ENCODE results near the gene HGF.

- TF ChIP-seq, protein P1, sequence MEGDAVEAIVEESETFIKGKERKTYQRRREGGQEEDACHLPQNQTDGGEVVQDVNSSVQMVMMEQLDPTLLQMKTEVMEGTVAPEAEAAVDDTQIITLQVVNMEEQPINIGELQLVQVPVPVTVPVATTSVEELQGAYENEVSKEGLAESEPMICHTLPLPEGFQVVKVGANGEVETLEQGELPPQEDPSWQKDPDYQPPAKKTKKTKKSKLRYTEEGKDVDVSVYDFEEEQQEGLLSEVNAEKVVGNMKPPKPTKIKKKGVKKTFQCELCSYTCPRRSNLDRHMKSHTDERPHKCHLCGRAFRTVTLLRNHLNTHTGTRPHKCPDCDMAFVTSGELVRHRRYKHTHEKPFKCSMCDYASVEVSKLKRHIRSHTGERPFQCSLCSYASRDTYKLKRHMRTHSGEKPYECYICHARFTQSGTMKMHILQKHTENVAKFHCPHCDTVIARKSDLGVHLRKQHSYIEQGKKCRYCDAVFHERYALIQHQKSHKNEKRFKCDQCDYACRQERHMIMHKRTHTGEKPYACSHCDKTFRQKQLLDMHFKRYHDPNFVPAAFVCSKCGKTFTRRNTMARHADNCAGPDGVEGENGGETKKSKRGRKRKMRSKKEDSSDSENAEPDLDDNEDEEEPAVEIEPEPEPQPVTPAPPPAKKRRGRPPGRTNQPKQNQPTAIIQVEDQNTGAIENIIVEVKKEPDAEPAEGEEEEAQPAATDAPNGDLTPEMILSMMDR (IDR thresholded peaks at IDR 0.05): no peak
- no peak for TF ChIP-seq POLR2A (IDR thresholded peaks at IDR 0.05; ENCODE audit: low read depth)
Measured at GRCh38 chr7:81698965-81699364, 70.9 kb downstream of the HGF start.
